Natural killer cell (primary cell): ENCODE results near the gene CDC42BPG. TPM values are rescaled to one million over a fixed set of nuclear protein-coding genes. Genes with fewer than 3 reads are reported as not detected.

ENCODE experiments used
- ATAC-seq, 3 donors: fragments of 150-1000 bp in 2 of 3; fragments of 200-7000 bp in 1 of 3; cut with Tn5 transposase; 1 replicate in 1 of 3; 2 replicates in 2 of 3; pipeline ENCODE4 v1.10.0; 2021; ENCODE audit warnings: mild to moderate bottlenecking in 2 of 3, moderate library complexity in 2 of 3
- DNase-seq, 2 donors: peaks; one replicate each; pipeline versions ENCODE4 v3.0.0 to v3.0.0-alpha.2; 2013 to 2021; ENCODE audit warnings: mixed read lengths in 1 of 2
- H3K27ac ChIP-seq: one replicate; pipeline ENCODE4 v1.5.1; 2013; ENCODE audit warnings: mild to moderate bottlenecking, low read length
- H3K27me3 ChIP-seq: one replicate; pipeline ENCODE4 v1.6.1; 2013; ENCODE audit warnings: low read length; ENCODE audit not compliant: control insufficient read depth, insufficient read depth
- H3K36me3 ChIP-seq: one replicate; pipeline ENCODE4 v1.6.1; 2013; ENCODE audit warnings: low read length; ENCODE audit not compliant: control insufficient read depth, insufficient read depth
- H3K4me1 ChIP-seq: one replicate; pipeline ENCODE4 v1.6.1; 2013; ENCODE audit warnings: low read length; ENCODE audit not compliant: control insufficient read depth, insufficient read depth
- H3K4me3 ChIP-seq: one replicate; pipeline ENCODE4 v1.5.1; 2013; ENCODE audit warnings: low read length
- H3K9me3 ChIP-seq: one replicate; pipeline ENCODE4 v1.6.1; 2013; ENCODE audit warnings: low read length; ENCODE audit not compliant: control insufficient read depth, insufficient read depth
- H3K27ac Mint-ChIP-seq, 2 donors: one replicate each; pipeline ENCODE4 v1.8.0; 2022; ENCODE audit warnings: mild to moderate bottlenecking in 2 of 2, mixed read lengths in 2 of 2, moderate library complexity in 1 of 2
- H3K27me3 Mint-ChIP-seq, 2 donors: one replicate each; pipeline ENCODE4 v1.8.0; 2022; ENCODE audit warnings: low read depth in 2 of 2, mixed read lengths in 2 of 2
- H3K36me3 Mint-ChIP-seq: one replicate; pipeline ENCODE4 v1.8.0; 2022; ENCODE audit warnings: mixed read lengths
- H3K4me1 Mint-ChIP-seq, 2 donors: one replicate each; pipeline ENCODE4 v1.8.0; 2022; ENCODE audit warnings: mixed read lengths in 2 of 2
- H3K4me3 Mint-ChIP-seq: one replicate; pipeline ENCODE4 v1.8.0; 2022; ENCODE audit warnings: mild to moderate bottlenecking, moderate library complexity, mixed read lengths
- H3K9me3 Mint-ChIP-seq, 2 donors: one replicate each; pipeline ENCODE4 v1.8.0; 2022; ENCODE audit warnings: mixed read lengths in 2 of 2
- CTCF ChIP-seq: fragments of 200-600 bp; IDR thresholded peaks from one replicate; pipeline ENCODE4 v1.8.0; 2022; ENCODE audit warnings: antibody characterized with exemption
- WGBS: methylation state at CpG from one replicate; pipeline ENCODE4 v1.1.7; 2013; ENCODE audit warnings: missing lambda C conversion rate; ENCODE audit not compliant: insufficient coverage; 5-methylcytosine and 5-hydroxymethylcytosine counted together
- intact Hi-C: fragments of 100-400 bp; cut with micrococcal nuclease; formaldehyde crosslinking; loops from one replicate; pipeline ENCODE4 v1.14.2; 2022
- total RNA-seq, 4 donors: library from RNA; stranded (reverse); fragments of 120-200 nt in 1 of 4; gene quantifications; one replicate each; pipeline versions ENCODE4 v1.2.3 to v1.2.4, GENCODE V29; 2013 to 2022

Gene CDC42BPG
- total RNA-seq, 3 donors from 2014 or later (not counting 1 experiment from before 2014, with no cell fraction given): 8.2 to 12.7 (median 10.7) TPM

GRCh38 chr11:64833509-64833908 lies 10.9 kb downstream of the CDC42BPG start:
- Histone ChIP-seq H3K9me3 (no peaks in the 10 kb centered on the region), H3K36me3 (no peaks in the 10 kb centered on the region), H3K27me3 (no peaks in the 10 kb centered on the region), H3K4me3 (no peak overlapping the region), H3K27ac (no peak overlapping the region), H3K4me1 (peaks cover 15% of the 10 kb centered on the region)
- WGBS: 88% methylated on average over 10 of the region's 10 CpGs
- intact Hi-C loops: no loop called here
- no peak for ATAC-seq
- Mint-ChIP-seq H3K4me3 (no peak overlapping the region), H3K27me3 (no peaks in the 10 kb centered on the region), H3K9me3 (no peaks in the 10 kb centered on the region), H3K27ac (no peak overlapping the region), H3K4me1 (peaks cover 3 to 4% of the 10 kb centered on the region in 2 donors), H3K36me3 (no peaks in the 10 kb centered on the region)
- DNase-seq: no peak
- no peak for TF ChIP-seq CTCF

- ATAC-seq (no peak), DNase-seq (no peak)
- Mint-ChIP-seq H3K36me3 (no peaks in the 10 kb centered on the region), H3K27ac (no peak overlapping the region), H3K4me3 (no peak overlapping the region), H3K4me1 (peaks cover 3 to 4% of the 10 kb centered on the region in 2 donors), H3K27me3 (no peaks in the 10 kb centered on the region), H3K9me3 (no peaks in the 10 kb centered on the region)
- WGBS: 98% methylated on average over 12 of the region's 12 CpGs
- Histone ChIP-seq H3K4me3 (no peak overlapping the region), H3K9me3 (no peaks in the 10 kb centered on the region), H3K27me3 (no peaks in the 10 kb centered on the region), H3K27ac (no peak overlapping the region), H3K4me1 (peaks cover 15% of the 10 kb centered on the region), H3K36me3 (no peaks in the 10 kb centered on the region)
- intact Hi-C loops: no loop called here
- TF ChIP-seq CTCF: no peak
Observed at GRCh38 chr11:64833198-64833502, 11.3 kb downstream of the CDC42BPG start.

- DNase-seq (no peak), ATAC-seq (no peak)
- H3K9me3 ChIP-seq: no peaks in the 10 kb centered on the region
- Mint-ChIP-seq H3K4me3 (no peak overlapping the region), H3K27me3 (no peaks in the 10 kb centered on the region), H3K4me1 (peaks cover 3 to 4% of the 10 kb centered on the region in 2 donors), H3K27ac (no peak overlapping the region), H3K9me3 (no peaks in the 10 kb centered on the region), H3K36me3 (no peaks in the 10 kb centered on the region)
- no peak overlapping the region for H3K27ac ChIP-seq
- no peaks in the 10 kb centered on the region for H3K27me3 ChIP-seq
- 92% methylated on average over 20 of the region's 21 CpGs for WGBS
- no peak for TF ChIP-seq CTCF
- H3K4me3 ChIP-seq: no peak overlapping the region
- intact Hi-C loops: no loop called here
- peaks cover 11% of the 10 kb centered on the region for H3K4me1 ChIP-seq
- H3K36me3 ChIP-seq: no peaks in the 10 kb centered on the region
Observed at GRCh38 chr11:64832467-64833197, 11.8 kb downstream of the CDC42BPG start.

DNA sequence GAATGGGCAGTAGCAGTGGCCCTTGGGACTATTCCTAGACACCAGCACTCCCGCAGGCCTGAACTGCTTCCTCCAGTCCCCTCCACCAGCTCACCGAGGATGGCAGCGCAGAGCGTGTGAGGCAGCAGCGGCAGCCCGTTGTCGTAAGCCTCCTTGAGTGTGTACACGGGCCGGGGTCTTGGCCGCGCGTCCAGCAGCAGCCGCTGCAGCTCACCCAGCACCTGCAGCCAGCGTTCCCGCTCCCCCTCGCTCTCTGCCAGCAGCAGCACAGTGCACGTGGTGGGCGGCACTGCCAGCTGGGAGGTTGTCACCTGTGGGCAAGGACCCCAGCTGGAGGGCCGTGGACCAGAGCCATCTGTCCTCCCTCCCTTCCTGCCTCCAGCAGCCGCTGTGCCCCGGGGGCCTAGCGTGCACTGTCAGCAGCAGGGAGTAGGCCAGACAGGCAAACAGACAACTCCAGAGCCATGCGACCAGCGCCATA lies 13.0 kb downstream of the CDC42BPG start:
- WGBS: 94% methylated on average over 24 of the region's 24 CpGs
- Histone ChIP-seq H3K4me1 (no peaks in the 10 kb centered on the region), H3K27me3 (no peaks in the 10 kb centered on the region), H3K27ac (no peak overlapping the region), H3K36me3 (no peaks in the 10 kb centered on the region), H3K4me3 (no peak overlapping the region), H3K9me3 (no peaks in the 10 kb centered on the region)
- no peaks in the 10 kb centered on the region for H3K9me3 Mint-ChIP-seq
- peaks cover 0 to 3% of the 10 kb centered on the region in 2 donors for H3K4me1 Mint-ChIP-seq
- no peaks in the 10 kb centered on the region for H3K27me3 Mint-ChIP-seq
- no peak for TF ChIP-seq CTCF
- no peak for ATAC-seq
- H3K27ac Mint-ChIP-seq: no peak overlapping the region
- H3K36me3 Mint-ChIP-seq: no peaks in the 10 kb centered on the region
- DNase-seq: no peak
- intact Hi-C loops: no loop called here
- H3K4me3 Mint-ChIP-seq: no peak overlapping the region
